Central memory CD4-positive, alpha-beta T cell (primary cell): ENCODE data around the gene NODAL.
"Not testable (repeated sequence)": the region's sequence is repeated elsewhere in the genome, so short reads cannot be mapped to it uniquely, and the experiment has no call there.

ENCODE experiments used
- DNase-seq: peaks from one replicate; pipeline ENCODE4 v3.0.0; 2022
- total RNA-seq, 3 experiments: gene quantifications; one replicate each; lab custom pipeline; 2026; lab: John Stamatoyannopoulos, UW

NODAL gene
- 0 to 0.05 (median 0) reads per million in 3 experiments for total RNA-seq

GRCh38 chr10:70441161-70441894, at the start of gene NODAL:
TSS of gene NODAL (minus strand) at chr10:70441681. CDS start at chr10:70441667, 14 bp downstream.
- no peak for DNase-seq

- DNase-seq: no peak
These were observed 48.7 kb upstream of the NODAL start for GRCh38 chr10:70490142-70490541.

DNA sequence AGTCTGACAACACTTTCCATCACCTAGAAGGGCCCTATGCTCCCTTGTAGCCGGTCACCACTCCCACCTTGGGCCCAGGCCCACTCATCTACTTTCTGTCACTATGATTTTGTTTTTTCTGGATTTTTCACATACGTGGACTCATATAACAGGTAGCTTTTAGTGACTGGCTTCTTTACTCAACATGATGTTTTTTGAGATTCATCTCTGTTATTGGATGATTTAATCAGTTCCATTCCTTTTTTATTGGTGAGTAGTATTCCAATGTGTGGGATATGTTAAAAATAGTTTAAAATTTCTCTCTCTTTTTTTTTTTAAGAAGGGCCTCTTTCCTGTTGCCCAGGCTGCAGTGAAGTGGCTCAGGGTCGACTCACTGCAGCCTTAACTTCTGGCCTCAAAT, 46.3 kb upstream of the NODAL start:
- DNase-seq: no peak

DNA sequence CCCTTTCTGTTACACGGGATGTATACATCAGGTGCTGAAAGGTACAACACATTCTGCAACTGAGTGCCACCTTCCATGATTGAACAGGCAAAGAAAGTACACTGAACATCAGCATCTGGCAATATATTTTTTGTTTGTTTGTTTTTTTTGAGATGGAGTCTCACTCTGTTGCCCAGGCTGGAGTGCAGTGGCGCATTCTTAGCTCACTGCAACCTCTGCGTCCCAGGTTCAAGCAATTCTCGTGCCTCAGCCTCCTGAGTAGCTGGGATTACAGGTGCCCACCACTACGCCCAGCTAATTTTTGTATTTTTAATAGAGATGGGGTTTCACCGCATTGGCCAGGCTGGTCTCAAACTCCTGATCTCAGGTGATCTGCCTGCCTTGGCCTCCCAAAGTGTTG, 42.4 kb upstream of the NODAL start:
- DNase-seq: not testable (repeated sequence)

- DNase-seq: no peak
These were observed 41.7 kb upstream of the NODAL start for GRCh38 chr10:70482982-70483760.

DNA sequence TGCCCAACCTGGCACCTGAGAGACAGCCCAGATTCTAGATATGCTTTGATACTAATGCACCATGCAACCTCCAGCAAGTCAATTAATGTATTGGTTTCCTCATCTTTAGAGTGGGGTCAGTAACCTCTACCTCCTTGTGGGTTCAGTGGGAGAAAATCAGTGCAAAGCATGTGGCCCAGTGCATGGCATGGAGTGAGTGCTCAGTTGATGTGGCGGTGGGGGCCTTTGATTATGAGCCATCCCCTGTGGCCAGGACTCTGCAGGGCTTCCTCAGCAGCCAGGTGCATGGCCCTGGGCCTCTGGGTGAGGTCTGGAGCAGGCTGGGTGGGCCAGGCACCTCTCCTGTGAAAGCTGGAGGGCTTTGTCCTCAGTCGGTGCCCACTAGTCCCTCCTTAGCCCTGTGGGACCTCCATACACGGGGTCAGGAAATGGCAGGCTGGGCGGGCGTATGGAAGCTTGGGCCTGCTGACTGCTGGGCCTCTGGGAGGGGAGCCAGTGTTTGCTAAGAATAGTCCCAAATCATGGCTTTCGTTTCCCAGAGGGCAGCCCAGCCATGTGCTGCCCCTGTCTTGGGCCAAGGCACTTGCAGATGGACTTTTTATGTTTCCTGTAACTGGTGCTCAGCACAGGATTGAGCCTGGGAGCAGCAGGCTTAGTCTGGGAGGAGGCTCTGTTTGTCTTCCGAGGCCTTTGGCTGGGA, 40.5 kb upstream of the NODAL start:
- no peak for DNase-seq

DNA sequence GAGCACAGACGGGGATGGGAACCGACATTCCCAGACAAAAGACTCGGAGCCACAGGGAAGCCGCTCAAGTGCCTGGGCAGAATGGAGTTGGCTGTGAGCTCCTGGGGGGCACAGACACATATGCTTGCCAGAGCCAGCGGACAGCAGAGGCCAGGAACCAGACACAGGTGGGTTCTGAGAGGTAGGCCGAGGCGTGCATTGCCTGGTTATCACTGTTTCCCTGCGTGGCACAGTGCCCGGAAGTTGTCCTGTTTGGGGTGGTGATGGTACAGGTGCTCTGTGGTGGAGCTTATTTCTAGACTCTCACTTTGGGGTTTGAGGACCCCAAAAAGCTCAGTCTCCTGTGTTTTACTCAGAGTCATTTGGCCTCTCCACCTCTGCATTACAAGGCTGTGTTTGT, 39.6 kb upstream of the NODAL start:
- DNase-seq: no peak

- peak; percentile 24 for DNase-seq
These were observed 38.9 kb upstream of the NODAL start for GRCh38 chr10:70480239-70480861.

DNA sequence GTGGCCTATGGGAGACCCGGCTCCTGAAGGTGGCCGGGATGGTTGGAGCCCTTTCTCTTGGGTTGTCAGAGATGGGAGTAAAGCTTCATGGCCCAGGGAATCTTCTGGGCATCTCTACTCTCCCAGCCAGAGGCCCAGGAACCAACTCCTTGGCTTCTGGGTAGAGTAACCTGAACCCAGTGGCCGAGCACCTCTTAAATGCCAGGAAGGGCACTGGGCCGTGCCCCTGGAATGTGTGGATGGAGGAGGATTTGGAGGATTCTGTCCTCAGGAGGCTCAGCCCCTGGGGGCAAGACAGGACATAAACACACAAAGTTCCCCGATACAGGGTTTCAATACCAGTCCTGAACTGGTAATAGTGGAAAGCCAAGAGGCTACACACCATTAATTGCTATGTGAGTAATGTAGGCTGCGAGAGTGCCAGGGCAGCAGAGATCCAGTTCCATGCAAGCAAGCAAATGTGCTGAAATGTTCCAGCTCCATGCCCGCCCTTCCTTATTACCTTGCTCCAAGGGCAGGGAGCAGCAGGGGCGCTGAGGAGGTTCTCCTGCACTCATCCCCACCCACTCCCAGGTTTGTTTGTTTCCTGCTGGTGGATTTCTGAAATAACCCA, 38.3 kb upstream of the NODAL start:
- DNase-seq: no peak

- no peak for DNase-seq
These were observed 37.7 kb upstream of the NODAL start for GRCh38 chr10:70479165-70479581.

DNA sequence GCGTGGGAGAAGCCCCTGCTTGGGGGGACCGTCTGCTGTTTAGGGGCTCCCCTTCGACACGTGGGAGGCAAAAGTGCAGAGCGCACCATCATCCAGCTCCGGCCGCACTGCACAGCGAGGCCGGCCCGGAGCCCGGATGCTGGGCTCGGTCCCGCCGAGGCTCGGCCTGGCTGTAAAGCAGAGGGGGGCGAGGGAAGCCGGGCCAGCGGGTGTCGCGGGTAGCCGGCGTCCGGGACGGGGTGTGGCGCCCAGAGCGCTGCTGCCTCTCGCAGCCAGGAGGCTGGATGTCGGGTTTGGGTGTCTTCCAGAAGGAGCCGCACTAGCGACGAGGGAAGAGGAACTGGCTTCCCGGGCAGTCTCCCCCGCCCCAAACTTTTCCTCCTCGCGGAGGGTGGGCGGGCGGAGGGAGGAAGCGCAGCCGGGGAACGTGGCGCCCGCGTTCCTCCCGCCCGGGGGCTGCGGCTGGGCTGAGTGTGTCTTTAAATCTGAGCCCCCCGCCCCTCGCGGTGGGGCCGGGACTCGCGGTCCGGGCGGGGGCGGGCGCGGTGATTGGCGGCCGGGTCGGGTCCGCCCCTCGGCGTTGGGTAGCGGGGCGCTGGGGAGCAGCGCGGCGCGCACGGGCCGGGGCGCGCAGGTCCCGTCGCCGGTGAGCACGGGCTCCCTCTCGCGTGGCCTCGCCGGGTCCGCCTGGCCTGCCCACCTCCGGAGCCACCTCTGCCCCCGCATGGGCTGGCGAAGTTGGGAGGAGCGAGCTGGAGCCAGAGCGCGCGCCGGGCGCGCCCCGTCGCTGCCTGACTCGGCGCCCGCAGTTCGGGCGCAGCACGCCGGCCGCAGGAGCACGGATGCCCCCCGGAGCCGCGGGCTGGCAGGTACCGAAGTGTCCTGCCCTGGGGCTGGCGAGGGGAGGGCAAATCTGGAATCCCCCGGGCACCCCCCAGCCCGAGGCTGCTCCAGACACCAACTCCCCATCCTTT, 37.0 kb upstream of the NODAL start, which contains the start of gene PALD1:
Gene PALD1, plus strand, starts transcription at position 577 of the 974 bp plus-strand sequence. CDS start 47,185 bp downstream, outside the sequence.
- DNase-seq: peak; percentile 19

GRCh38 chr10:70477661-70478162, 36.2 kb upstream of the NODAL start:
- peak; percentile 83 for DNase-seq

- no peak for DNase-seq
These were observed 35.0 kb upstream of the NODAL start for GRCh38 chr10:70476249-70477035.

DNA sequence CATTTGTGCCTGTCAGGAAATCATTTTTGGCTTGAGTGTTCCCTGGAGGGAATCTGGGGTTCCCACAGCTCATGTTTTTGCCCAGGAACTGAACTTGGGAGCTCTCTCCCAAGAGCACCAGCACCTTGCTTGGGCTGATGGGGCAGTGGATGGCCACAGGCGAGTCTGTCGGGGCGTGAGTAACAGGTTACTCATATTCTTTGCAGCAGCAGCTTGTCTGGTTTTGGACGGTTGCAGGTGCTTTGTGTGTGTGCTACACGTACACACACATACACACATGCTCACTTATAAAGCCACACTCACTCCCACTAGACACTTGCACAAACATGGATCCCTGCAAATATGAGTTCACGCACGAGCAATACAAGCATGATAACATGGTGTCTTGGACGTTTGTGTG, 34.2 kb upstream of the NODAL start:
- no peak for DNase-seq

DNA sequence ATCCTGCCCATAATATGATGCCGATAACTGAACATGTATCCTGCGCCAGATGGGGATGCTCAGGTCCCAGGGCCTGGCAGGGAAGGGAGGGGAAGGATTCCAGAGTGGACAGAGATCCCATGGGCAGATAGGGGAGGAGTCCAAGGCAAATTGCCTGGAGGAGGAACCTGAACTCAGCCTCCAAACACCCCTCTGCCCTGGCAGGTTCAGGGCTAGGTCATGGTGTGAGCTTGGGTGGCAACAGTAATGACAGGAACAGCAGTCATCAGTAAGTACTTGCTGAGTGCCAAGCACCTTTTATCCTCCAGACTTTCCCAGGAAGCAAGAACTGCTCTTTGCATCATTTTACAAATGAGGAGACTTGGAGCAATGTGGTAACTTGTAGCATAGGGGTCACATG, 33.3 kb upstream of the NODAL start:
- DNase-seq: no peak

DNA sequence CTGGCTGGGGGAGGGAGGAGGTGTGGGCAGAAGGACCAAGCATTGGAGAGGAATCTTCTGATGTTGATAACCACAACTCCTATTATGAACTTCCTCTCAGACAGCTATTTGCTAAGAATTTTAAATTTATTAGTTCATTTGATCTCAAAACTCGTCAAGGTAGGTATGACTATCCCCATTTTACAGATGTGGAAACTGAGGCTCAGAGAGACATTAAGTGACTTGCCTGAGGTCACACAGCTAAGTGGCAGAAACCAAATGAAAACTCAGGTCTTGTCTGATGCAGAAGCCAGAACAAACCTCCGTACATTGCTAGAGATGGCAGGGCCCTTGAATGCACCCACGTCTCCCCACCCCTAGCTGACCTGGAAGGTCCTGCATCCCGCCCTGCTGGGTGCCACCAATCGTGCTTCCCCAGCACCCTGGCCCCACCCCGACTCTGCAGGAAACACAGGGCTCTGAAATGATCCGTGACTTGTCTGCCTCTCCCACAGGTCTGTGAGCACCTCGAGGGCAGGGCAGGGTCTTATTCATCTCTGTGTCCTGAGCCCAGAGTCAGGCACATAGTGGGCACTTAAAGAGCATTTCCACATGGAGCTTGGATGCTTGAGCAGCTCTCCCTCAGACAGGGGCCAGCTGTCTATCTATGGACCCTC, 31.4 kb upstream of the NODAL start:
- no peak for DNase-seq

GRCh38 chr10:70466951-70467350, 25.5 kb upstream of the NODAL start:
- DNase-seq: no peak

DNA sequence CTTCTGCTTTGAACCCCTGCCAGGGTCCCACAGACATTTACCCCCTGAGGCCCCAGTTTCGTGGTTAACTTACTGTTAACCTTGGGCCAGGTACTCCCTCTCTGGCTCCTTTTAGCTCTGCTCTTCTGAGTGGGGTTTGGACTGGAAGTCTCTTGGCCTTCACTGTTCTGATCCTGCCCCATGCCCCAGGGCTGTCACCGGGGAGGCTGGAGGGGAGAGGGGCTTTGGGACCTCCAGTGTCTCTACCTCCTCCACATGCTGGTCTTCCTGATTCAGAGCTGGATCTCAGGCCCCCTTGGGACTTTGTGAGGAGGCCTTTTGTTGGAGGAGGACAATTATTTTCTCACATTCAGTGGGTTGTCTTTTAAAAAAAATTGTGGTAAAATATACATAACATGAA, 24.4 kb upstream of the NODAL start:
- DNase-seq: no peak

DNA sequence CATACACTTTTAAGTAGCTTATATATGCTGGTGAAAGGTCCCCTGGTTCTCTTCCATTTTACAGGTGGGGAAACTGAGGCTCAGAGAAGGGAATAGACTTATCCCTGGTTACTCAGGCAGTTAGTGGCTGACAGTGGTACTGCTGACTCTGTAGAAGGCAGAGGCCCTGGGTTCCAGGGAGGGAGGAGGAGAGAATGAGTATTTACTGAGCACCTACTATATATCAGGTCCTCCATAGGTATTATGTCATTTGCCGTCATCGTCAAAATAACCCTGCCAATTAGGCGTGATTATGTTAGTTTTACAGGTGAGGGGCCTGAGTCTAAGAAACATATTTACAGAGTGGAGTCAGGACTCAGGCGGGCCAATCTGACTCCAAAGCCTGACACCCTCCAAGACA, 23.8 kb upstream of the NODAL start:
- no peak for DNase-seq
